ENCODE measurements around the gene NCR2. TPM values are rescaled to one million over a fixed set of nuclear protein-coding genes. Genes with fewer than 3 reads are reported as not detected.

NCR2 gene
- not detected for total RNA-seq

GRCh38 chr6:41335296-41335695 lies at the start of gene NCR2:
NCR2 (plus strand) TSS chr6:41335608; CDS start chr6:41335877, 269 bp downstream.
- 83% methylated on average over 1 of the region's 5 CpGs; no CpG with 5 or more reads in 1 of the 2 donors for WGBS, 2 donors (ENCODE audit: low coverage in 1 of 2)
- Histone ChIP-seq H3K36me3 (no peaks in the 10 kb centered on the region), H3K9me3 (no peaks in the 10 kb centered on the region), H3K4me3 (no peak within 1 kb of the TSS), H3K27ac (no peak within 1 kb of the TSS), H3K27me3 (peaks cover 52% of the 10 kb centered on the region), H3K4me1 (no peaks in the 10 kb centered on the region)
- no peak for ATAC-seq
- TF ChIP-seq POLR2AphosphoS5 (IDR thresholded peaks at IDR 0.05) (no peak), EP300 (IDR thresholded peaks at IDR 0.05) (no peak), POLR2A (IDR thresholded peaks at IDR 0.05) (no peak), CTCF (IDR thresholded peaks at IDR 0.05) (no peak)

DNA sequence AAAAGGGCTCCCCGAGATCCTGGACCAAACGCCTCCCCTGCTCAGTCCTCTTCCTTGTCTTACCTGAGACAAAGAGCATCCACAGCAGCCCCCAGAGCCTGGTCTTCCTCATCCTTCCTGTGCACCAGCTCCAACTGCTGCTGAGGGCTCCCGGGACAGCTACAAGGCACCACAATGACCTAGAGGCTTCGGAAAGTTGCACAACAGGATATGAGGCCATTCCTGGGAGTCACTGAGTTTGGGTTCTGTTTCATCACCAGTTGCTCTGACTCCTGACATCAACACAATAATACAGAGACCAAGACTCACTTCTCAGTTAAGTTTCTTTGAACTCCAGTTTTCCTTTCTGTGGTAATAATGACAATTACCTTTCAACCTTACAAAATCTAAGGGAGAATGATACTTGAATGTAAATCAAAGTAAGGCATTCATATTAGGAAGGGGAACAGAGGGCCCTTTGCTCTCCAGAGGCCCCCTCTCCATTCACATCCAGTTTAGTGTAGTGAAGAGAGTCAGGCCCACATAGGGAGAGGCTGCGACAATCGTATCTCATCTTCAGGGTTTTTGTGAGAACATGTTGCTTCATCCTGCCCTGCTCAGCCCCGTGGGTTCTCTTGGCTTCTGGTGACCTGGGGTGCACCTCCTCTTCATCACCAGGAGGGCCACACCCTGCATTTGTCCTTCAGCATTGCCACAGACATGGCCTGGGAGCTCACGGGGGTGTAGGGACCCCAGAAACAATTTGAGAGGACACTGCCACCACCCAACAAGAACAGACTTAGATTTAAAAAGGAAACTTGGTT lies 48.7 kb upstream of the NCR2 start, which contains the start of gene TREM1:
Gene TREM1 (minus strand): TSS at position 139 of the 803 bp plus-strand sequence. CDS start 27 bp downstream, at position 112.
- no peaks in the 10 kb centered on the region for H3K9me3 ChIP-seq
- H3K27ac ChIP-seq = no peak within 1 kb of the TSS
- WGBS, 2 donors (ENCODE audit: low coverage in 1 of 2) = 57 to 80% methylated on average over 1 to 5 of the region's 8 CpGs
- no peaks in the 10 kb centered on the region for H3K36me3 ChIP-seq
- ATAC-seq = peak; percentile 80
- TF ChIP-seq POLR2A (IDR thresholded peaks at IDR 0.05) (no peak), POLR2AphosphoS5 (IDR thresholded peaks at IDR 0.05) (peak; percentile 40)
- peaks cover 12% of the 10 kb centered on the region for H3K27me3 ChIP-seq
- H3K4me1 ChIP-seq = no peaks in the 10 kb centered on the region
- no peak within 1 kb of the TSS for H3K4me3 ChIP-seq

DNA sequence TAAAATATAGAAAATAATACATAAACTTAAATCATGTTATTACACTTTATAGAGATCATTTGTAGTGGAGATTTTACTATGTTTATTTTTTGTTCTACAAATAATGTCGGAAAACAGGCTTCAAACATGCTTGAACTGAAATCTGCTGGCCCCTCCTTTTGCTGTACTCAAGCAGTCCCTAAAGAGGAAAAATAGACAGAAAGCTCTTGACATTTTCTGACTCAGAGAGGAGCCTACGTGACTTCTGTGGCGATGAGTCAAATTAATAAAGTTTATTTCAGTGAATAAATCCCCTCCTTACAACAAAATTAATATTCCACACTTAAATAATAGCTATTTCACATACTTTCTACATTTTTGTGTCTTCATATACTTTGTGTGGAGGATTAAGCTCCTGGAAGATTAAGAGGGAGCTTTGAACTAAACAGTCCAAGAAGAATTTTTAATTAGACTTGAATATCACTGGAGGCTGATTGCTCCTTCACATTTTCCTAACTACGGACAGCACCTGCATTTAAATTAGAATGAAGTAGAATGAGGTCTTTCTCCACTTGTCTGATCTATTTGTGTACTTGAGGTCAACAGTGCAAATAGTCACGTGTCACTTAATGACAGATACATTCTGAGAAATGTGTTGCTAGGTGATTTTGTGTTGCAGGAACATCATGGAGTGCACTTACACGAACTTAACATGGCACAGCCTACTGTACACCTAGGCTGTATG lies 47.2 kb upstream of the NCR2 start:
- no peak for ATAC-seq

DNA sequence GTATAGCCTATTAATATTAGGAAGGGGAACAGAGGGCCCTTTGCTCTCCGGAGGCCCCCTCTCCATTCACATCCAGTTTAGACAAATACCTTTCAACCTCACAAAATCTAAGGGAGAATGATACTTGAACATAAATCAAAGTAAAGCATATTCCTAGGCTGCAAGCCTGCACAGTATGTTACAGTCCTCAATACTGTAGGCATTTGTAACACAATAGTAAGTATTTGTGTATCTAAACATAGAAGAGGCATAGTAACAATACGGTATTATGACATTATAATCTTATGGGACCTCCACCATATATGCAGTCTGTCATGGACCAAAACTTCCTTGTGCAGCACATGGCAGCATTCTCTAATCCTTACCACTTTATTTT lies 46.7 kb upstream of the NCR2 start:
- H3K9me3 ChIP-seq = no peaks in the 10 kb centered on the region
- H3K4me3 ChIP-seq = no peak overlapping the region
- H3K27me3 ChIP-seq = peaks cover 12% of the 10 kb centered on the region
- H3K4me1 ChIP-seq = no peaks in the 10 kb centered on the region
- no peak for ATAC-seq
- H3K27ac ChIP-seq = no peak overlapping the region
- TF ChIP-seq POLR2AphosphoS5 (IDR thresholded peaks at IDR 0.05) (no peak), POLR2A (IDR thresholded peaks at IDR 0.05) (no peak), EP300 (IDR thresholded peaks at IDR 0.05) (no peak), CTCF (IDR thresholded peaks at IDR 0.05) (no peak)
- H3K36me3 ChIP-seq = no peaks in the 10 kb centered on the region
- WGBS, 2 donors (ENCODE audit: low coverage in 1 of 2) = 88 to 93% methylated on average over 1 to 2 of the region's 2 CpGs

More for the DNA sequence above, 47.2 kb upstream of the NCR2 start:
- no peaks in the 10 kb centered on the region for H3K9me3 ChIP-seq
- 43 to 45% methylated on average over 6 of the region's 6 CpGs for WGBS, 2 donors (ENCODE audit: low coverage in 1 of 2)
- H3K27ac ChIP-seq = no peak overlapping the region
- no peak for TF ChIP-seq POLR2A (IDR thresholded peaks at IDR 0.05)
- no peak for TF ChIP-seq POLR2AphosphoS5 (IDR thresholded peaks at IDR 0.05)
- TF ChIP-seq EP300 (IDR thresholded peaks at IDR 0.05) = no peak
- TF ChIP-seq CTCF (IDR thresholded peaks at IDR 0.05) = no peak
- no peaks in the 10 kb centered on the region for H3K36me3 ChIP-seq
- no peaks in the 10 kb centered on the region for H3K4me1 ChIP-seq
- peaks cover 12% of the 10 kb centered on the region for H3K27me3 ChIP-seq
- no peak overlapping the region for H3K4me3 ChIP-seq

DNA sequence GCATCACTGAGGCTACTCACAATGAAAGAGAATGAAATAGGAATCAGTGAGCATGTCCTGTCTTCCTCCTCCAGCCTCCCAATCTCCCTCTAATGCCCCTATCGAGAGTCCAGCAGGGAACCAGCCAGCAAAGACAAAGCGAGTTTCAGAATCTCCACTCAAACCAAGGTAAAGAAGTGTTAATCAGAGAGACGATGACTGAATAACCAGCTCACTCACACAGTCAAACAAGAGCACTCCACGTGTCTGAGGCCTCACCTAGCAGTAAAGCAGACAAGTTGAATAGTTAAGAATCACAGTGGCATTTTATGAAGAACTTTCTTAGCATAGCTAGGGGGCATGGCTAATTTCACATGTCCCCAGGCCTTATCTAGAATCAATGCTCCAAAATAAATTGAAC lies 45.6 kb upstream of the NCR2 start:
- no peaks in the 10 kb centered on the region for H3K9me3 ChIP-seq
- H3K27ac ChIP-seq = no peak overlapping the region
- WGBS, 2 donors (ENCODE audit: low coverage in 1 of 2) = 63 to 80% methylated on average over 4 of the region's 4 CpGs
- peaks cover 18% of the 10 kb centered on the region for H3K27me3 ChIP-seq
- H3K36me3 ChIP-seq = no peaks in the 10 kb centered on the region
- H3K4me1 ChIP-seq = no peaks in the 10 kb centered on the region
- no peak for ATAC-seq
- H3K4me3 ChIP-seq = no peak overlapping the region
- TF ChIP-seq CTCF (IDR thresholded peaks at IDR 0.05) (no peak), EP300 (IDR thresholded peaks at IDR 0.05) (no peak), POLR2A (IDR thresholded peaks at IDR 0.05) (no peak), POLR2AphosphoS5 (IDR thresholded peaks at IDR 0.05) (no peak)

Data from gastroesophageal sphincter (tissue), 4 donors.